GM12892 (cell line): Measurements from ENCODE around the gene HIKESHI.

Experiments
- DNase-seq: peaks from one replicate; pipeline ENCODE4 v3.0.0; 2011; ENCODE audit not compliant: insufficient read length
- FAIRE-seq: peaks from 2 replicates; lab custom pipeline; 2011; peaks lifted over from hg19 to GRCh38; lab: Jason Lieb, UNC
- POLR2A ChIP-seq: IDR thresholded peaks from 2 replicates; pipeline ENCODE4 v1.6.1; 2011; ENCODE audit warnings: low read depth, low read length, control low read depth
- POLR2AphosphoS5 ChIP-seq: IDR thresholded peaks from 2 replicates; pipeline ENCODE4 v1.6.1; 2011; ENCODE audit warnings: low read depth, low read length, control low read depth
- TAF1 ChIP-seq: IDR thresholded peaks from 2 replicates; pipeline ENCODE4 v1.6.1; 2011; ENCODE audit warnings: low read depth, mild to moderate bottlenecking, control low read depth, low read length, borderline replicate concordance

Gene HIKESHI

GRCh38 chr11:86365546-86365945, 63.5 kb downstream of the HIKESHI start:
- TF ChIP-seq POLR2AphosphoS5 (no peak), POLR2A (no peak), TAF1 (no peak)
- no peak for DNase-seq
- no peak for FAIRE-seq

GRCh38 chr11:86369668-86370067, 67.6 kb downstream of the HIKESHI start:
- no peak for FAIRE-seq

GRCh38 chr11:86370171-86370570, 68.1 kb downstream of the HIKESHI start:
- FAIRE-seq, result no peak
- TF ChIP-seq POLR2A, result no peak
- TF ChIP-seq TAF1, result no peak
- TF ChIP-seq POLR2AphosphoS5, result no peak
- DNase-seq, result no peak

More at GRCh38 chr11:86369668-86370067, 67.6 kb downstream of the HIKESHI start:
- TF ChIP-seq POLR2AphosphoS5 (no peak), POLR2A (no peak), TAF1 (no peak)
- DNase-seq, result no peak

- FAIRE-seq (no peak), DNase-seq (no peak)
- TF ChIP-seq POLR2A, result no peak
- no peak for TF ChIP-seq TAF1
Observed at GRCh38 chr11:86370922-86371594, 69.0 kb downstream of the HIKESHI start.

GRCh38 chr11:86372041-86372440, 70.0 kb downstream of the HIKESHI start:
- TF ChIP-seq POLR2AphosphoS5, result no peak
- TF ChIP-seq POLR2A, result no peak
- DNase-seq, result no peak
- no peak for FAIRE-seq

- DNase-seq, result no peak
- TF ChIP-seq POLR2AphosphoS5 (no peak), TAF1 (no peak), POLR2A (no peak)
- no peak for FAIRE-seq
Observed at GRCh38 chr11:86372586-86372985, 70.5 kb downstream of the HIKESHI start.

GRCh38 chr11:86374069-86374468, 72.0 kb downstream of the HIKESHI start:
- DNase-seq (no peak), FAIRE-seq (no peak)
- TF ChIP-seq POLR2A (no peak), TAF1 (no peak), POLR2AphosphoS5 (no peak)

GRCh38 chr11:86374586-86374985, 72.5 kb downstream of the HIKESHI start, which contains the start of gene CCDC81:
TSS of gene CCDC81 (plus strand) at chr11:86374887. CDS start at chr11:86375164, 277 bp downstream.
- no peak for TF ChIP-seq POLR2A
- no peak for TF ChIP-seq POLR2AphosphoS5
- no peak for TF ChIP-seq TAF1

GRCh38 chr11:86377972-86378371, 75.9 kb downstream of the HIKESHI start:
- FAIRE-seq, result no peak
- no peak for DNase-seq
- TF ChIP-seq TAF1, result no peak

More at GRCh38 chr11:86374586-86374985, 72.5 kb downstream of the HIKESHI start, which contains the start of gene CCDC81:
- FAIRE-seq, result no peak
- no peak for DNase-seq

- no peak for FAIRE-seq
- no peak for DNase-seq
- TF ChIP-seq TAF1, result no peak
- no peak for TF ChIP-seq POLR2A
- TF ChIP-seq POLR2AphosphoS5, result no peak
Observed at GRCh38 chr11:86380295-86381059, 78.4 kb downstream of the HIKESHI start.

- DNase-seq (no peak), FAIRE-seq (no peak)
- TF ChIP-seq TAF1 (no peak), POLR2AphosphoS5 (no peak), POLR2A (no peak)
Observed at GRCh38 chr11:86383041-86383955, 81.3 kb downstream of the HIKESHI start.
